NK-92 (cell line): ENCODE data around the gene CBS.
"Not testable (repeated sequence)": the region's sequence is repeated elsewhere in the genome, so short reads cannot be mapped to it uniquely, and the experiment has no call there.

Experiments
- DNase-seq: peaks from one replicate; lab custom pipeline; 2025; ENCODE audit not compliant: unreplicated experiment; lab: John Stamatoyannopoulos, UW

CBS gene

GRCh38 chr21:43027846-43028731 is 47.5 kb downstream of the CBS start:
- no peak for DNase-seq

GRCh38 chr21:43025636-43026180 is 49.9 kb downstream of the CBS start:
- DNase-seq = no peak

GRCh38 chr21:43024439-43025136 is 51.0 kb downstream of the CBS start:
- DNase-seq = no peak

- DNase-seq = no peak
Measured at GRCh38 chr21:43023175-43023574, 52.5 kb downstream of the CBS start.

GRCh38 chr21:43021756-43022600 is 53.7 kb downstream of the CBS start:
- DNase-seq = no peak

GRCh38 chr21:43021191-43021590 is 54.4 kb downstream of the CBS start:
- DNase-seq = no peak

- no peak for DNase-seq
Measured at GRCh38 chr21:43020771-43021170, 54.9 kb downstream of the CBS start.

- DNase-seq = no peak
Measured at GRCh38 chr21:43020177-43020576, 55.5 kb downstream of the CBS start.

- DNase-seq = no peak
Measured at GRCh38 chr21:43018519-43018918, 57.1 kb downstream of the CBS start.

- no peak for DNase-seq
Measured at GRCh38 chr21:43016728-43017127, 58.9 kb downstream of the CBS start.

GRCh38 chr21:43015906-43016540 is 59.6 kb downstream of the CBS start:
- no peak for DNase-seq

GRCh38 chr21:43012596-43012995 is 63.0 kb downstream of the CBS start:
- DNase-seq = no peak

GRCh38 chr21:43006874-43007208 is 68.8 kb downstream of the CBS start:
- DNase-seq = no peak

- not testable (repeated sequence) for DNase-seq
Measured at GRCh38 chr21:43006051-43006873, 69.4 kb downstream of the CBS start.

- DNase-seq = no peak
Measured at GRCh38 chr21:43005635-43006034, 70.0 kb downstream of the CBS start.

- DNase-seq = no peak
Measured at GRCh38 chr21:43004926-43005325, 70.7 kb downstream of the CBS start.
